Measurements from ENCODE around the gene LSP1.
"Not testable (repeated sequence)": the region's sequence is repeated elsewhere in the genome, so short reads cannot be mapped to it uniquely, and the experiment has no call there.

The LSP1 gene

GRCh38 chr11:1812801-1813200, 40.1 kb upstream of the LSP1 start:
- TF ChIP-seq CTCF (IDR thresholded peaks at IDR 0.05; ENCODE audit: low read depth, low read length): no peak
- H3K4me3 ChIP-seq (ENCODE audit: low read depth, low read length): no peak overlapping the region

GRCh38 chr11:1813356-1813755, 39.5 kb upstream of the LSP1 start:
- not testable (repeated sequence) for H3K4me3 ChIP-seq (ENCODE audit: low read depth, low read length)

GRCh38 chr11:1814691-1815090, 38.2 kb upstream of the LSP1 start:
- TF ChIP-seq CTCF (IDR thresholded peaks at IDR 0.05; ENCODE audit: low read depth, low read length): no peak
- H3K4me3 ChIP-seq (ENCODE audit: low read depth, low read length): no peak overlapping the region

- H3K4me3 ChIP-seq (ENCODE audit: low read depth, low read length): no peak overlapping the region
- no peak for TF ChIP-seq CTCF (IDR thresholded peaks at IDR 0.05; ENCODE audit: low read depth, low read length)
These were observed 37.6 kb upstream of the LSP1 start for GRCh38 chr11:1815311-1815710.

- H3K4me3 ChIP-seq (ENCODE audit: low read depth, low read length): no peak overlapping the region
- TF ChIP-seq CTCF (IDR thresholded peaks at IDR 0.05; ENCODE audit: low read depth, low read length): no peak
These were observed 37.1 kb upstream of the LSP1 start for GRCh38 chr11:1815751-1816150.

GRCh38 chr11:1817000-1817399, 35.9 kb upstream of the LSP1 start:
- H3K4me3 ChIP-seq (ENCODE audit: low read depth, low read length): no peak overlapping the region
- TF ChIP-seq CTCF (IDR thresholded peaks at IDR 0.05; ENCODE audit: low read depth, low read length): no peak

GRCh38 chr11:1817511-1817910, 35.4 kb upstream of the LSP1 start:
- H3K4me3 ChIP-seq (ENCODE audit: low read depth, low read length): no peak overlapping the region
- no peak for TF ChIP-seq CTCF (IDR thresholded peaks at IDR 0.05; ENCODE audit: low read depth, low read length)

- H3K4me3 ChIP-seq (ENCODE audit: low read depth, low read length): no peak overlapping the region
- TF ChIP-seq CTCF (IDR thresholded peaks at IDR 0.05; ENCODE audit: low read depth, low read length): no peak
These were observed 33.8 kb upstream of the LSP1 start for GRCh38 chr11:1819074-1819473.
